Stimulated activated CD4-positive, alpha-beta T cell treated with anti-CD3 and anti-CD28 coated beads, Interleukin-1b, Interleukin-23, amount 100 ng/mL, for 48 hours (primary cell): ENCODE data around the gene PTDSS2.
"Not testable (repeated sequence)": the region's sequence is repeated elsewhere in the genome, so short reads cannot be mapped to it uniquely, and the experiment has no call there.

Experiments used
- DNase-seq: peaks from one replicate; pipeline ENCODE4 v3.0.0-alpha.2; 2020

Gene PTDSS2

DNA sequence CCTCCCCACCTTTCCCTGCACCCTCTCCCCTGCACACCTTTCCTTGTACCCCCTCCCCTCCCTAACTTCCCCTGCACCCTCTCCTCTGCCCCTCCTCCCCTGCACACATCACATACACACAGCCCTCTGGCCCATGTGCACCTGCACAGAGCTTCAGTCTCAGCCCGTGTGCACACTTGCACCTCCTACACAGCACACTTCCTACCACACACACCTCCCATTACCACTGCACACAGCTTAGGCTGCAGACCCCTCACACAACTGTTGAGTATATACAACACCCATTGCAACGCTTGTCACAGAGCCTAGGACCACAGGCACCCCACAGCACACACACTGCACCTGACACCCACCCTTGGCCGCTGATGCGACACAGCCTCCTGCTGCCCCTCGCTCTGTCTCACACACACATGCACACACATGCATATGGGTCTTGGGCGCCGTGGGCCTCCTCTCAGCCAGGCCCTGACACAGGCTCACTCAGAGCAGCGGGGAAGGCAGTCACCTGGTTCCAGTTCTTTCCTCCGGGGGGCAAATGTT lies 35.7 kb upstream of the PTDSS2 start:
- DNase-seq = no peak

DNA sequence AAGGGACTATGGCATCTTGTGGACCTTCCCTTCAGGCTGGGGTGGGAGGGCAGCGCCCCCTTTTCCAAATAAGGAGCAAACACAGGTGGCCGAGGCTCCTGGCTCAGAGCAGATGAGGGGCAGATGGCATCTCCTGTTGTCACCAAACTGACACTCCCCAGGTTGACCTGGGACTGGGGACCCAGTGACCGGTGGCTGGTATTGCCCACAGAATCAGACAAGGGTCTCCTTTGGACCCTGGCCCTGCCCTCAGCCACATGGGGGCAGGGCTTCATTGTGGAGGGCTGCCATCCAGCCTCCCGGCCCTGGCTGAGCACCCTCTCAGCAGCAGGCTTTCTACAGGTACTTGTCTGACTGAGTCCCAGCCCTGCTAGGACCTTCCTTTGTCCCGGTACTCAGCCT lies 34.4 kb upstream of the PTDSS2 start:
- no peak for DNase-seq

DNA sequence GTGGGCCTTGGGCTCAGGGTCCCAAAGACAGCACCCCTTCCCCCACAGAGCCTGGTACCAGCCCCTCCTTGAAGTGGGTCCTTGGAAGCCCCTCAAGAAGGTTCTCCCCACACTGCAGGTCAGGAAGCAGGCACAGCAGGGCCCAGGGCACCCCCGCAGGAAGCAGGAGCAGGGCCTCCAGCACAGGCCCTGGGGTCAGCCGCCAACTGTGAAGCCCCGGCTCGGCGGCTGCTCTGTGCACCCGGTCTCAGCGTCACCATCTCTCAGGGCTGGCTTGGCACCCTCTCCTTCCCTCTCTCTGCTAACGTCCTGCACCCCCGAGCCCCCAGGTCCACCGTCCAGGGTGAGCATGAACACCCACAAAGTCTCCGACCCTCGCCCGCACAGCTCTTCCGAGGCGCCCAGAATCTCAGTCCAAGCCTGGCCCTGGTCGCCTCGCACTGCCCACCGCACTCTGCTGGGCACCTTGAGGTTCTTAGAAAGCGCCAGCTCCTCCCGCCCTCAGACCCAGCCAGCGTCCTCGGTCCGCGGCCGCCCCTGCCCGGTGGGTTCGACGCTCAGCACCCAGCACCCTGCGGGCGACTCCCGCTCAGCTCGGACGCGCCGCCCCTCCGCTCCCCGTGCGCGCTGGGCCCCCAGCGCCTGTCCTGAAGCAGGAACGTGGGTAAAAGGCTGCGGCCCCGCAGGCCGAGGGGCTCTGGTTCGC lies 33.9 kb upstream of the PTDSS2 start:
- no peak for DNase-seq

- DNase-seq = no peak
Observed at GRCh38 chr11:416757-417621, 33.1 kb upstream of the PTDSS2 start.

DNA sequence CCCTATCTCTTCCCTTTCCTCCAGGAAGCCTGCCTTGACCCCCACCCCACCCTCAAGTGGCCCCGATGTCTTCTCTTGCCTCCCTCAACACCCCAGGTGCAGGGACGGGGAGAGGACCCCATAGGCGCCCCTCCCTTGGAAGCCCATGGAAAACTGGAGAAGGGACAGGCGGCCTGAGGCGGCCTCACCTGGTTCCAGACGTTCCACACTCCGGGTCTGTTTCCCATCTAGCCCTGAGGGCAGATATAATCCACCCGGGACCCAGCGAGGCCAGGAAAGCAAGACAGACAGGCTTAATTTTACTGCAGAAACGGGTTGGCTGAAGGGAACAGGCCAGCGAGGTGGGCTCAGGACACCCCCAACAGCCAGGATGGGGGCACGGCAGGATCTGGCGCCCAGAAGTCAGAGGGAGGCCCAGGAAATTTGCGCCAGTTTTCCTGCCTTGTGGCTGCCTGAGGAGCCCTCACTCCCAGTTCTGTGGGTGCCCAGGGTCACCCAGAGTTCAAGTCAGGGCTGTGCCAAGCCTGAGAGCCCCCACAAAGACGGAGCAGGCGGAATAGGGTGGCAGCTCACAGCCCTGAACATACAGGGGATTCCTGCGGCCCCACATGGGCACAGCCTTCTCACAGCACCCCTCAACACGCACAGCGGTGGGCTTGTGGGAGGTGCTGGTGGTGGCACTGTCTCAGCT lies 32.3 kb upstream of the PTDSS2 start:
- DNase-seq = no peak

GRCh38 chr11:418343-419247 lies 31.5 kb upstream of the PTDSS2 start:
- DNase-seq = no peak

DNA sequence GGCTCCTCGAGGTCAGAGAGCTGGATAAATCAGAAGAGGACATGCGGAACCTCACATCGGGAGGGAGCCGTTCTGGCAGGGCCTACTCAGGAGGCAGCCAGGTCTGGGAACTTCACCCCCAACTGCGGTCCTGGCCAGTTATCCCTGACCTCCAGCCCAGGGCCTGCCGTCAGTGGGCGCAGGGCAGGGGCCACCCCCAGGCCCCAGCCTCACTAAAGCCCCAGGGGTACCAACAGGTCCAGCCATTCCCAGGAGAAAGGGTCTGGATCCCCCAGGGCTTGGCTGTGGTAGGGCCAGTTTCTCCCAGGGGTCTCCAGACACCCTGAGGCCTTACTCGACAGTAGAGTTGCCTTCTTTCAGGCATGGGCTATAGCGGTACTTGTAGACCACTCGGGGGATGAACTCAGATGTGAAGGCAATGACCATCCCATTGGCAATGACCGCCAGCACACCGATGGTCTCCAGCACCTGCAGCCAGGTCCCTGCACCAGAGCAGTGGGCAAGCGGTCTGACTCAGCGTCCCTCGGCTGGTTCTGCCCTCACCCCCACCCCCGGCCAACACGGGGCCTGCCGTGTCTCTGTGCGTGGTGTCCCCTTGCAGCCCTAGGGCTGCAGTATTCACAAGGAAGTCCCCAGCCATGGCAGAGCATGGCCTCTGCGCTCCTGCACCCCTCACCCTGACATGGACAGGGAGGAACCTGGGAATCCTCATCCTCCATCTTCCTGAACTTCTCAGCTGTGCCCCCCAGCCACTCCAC lies 30.7 kb upstream of the PTDSS2 start:
- no peak for DNase-seq

- DNase-seq = no peak
Observed at GRCh38 chr11:420054-420910, 29.8 kb upstream of the PTDSS2 start.

GRCh38 chr11:420911-421321 lies 29.2 kb upstream of the PTDSS2 start:
- DNase-seq = no peak

- DNase-seq = no peak
Observed at GRCh38 chr11:422249-422656, 27.8 kb upstream of the PTDSS2 start.

DNA sequence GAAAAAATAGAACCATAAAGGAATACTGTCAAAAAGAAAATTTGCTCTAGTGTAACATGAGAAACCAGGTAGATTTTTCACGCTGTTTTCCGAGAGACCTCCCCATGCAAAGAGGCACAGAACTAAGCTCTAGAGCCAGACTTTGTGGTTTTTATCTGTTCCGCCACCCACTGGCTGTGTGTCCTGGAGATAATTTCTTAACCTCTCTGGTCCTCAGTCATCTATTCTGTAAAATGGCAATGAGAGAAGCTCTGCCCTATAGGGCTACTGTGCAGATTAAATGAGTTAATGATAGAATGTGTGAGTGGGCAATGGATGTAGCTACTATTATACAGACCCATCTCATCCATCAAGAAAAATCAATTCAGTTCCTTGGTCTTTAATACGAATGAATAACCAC lies 25.8 kb upstream of the PTDSS2 start:
- no peak for DNase-seq

DNA sequence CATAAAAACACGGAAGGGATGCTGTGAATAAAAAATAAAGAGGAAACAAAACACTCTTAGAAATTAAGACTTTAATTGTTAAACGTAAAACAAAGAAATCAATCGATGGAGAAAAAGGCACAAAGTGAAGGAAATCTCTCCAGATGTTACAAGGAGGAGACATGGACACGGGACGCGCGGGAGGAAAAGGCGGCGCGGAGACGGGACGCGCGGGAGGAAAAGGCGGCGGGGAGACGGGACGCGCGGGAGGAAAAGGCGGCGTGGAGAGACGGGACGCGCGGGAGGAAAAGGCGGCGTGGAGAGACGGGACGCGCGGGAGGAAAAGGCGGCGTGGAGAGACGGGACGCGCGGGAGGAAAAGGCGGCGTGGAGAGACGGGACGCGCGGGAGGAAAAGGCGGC lies 25.3 kb upstream of the PTDSS2 start:
- not testable (repeated sequence) for DNase-seq

DNA sequence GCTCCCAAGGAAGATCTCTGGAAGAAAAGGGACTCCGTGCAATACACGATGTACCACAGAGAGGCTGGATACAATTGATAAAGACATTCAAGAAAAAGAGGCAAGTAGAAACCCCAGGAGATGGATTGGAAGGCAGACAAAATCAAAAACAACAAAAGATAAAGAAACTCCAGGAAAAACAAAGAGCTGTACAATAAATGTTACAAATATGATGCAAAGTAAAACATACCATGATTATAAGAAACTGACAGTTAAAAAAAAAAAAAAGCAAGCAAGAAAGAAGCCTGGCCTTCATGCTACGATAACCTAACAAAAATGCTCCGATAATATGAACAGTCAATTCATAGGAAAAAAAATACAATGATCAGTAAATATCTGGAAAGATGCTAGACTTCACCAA lies 24.8 kb upstream of the PTDSS2 start:
- DNase-seq = no peak

- no peak for DNase-seq
Observed at GRCh38 chr11:426851-427250, 23.2 kb upstream of the PTDSS2 start.

- no peak for DNase-seq
Observed at GRCh38 chr11:428295-428694, 21.8 kb upstream of the PTDSS2 start.

DNA sequence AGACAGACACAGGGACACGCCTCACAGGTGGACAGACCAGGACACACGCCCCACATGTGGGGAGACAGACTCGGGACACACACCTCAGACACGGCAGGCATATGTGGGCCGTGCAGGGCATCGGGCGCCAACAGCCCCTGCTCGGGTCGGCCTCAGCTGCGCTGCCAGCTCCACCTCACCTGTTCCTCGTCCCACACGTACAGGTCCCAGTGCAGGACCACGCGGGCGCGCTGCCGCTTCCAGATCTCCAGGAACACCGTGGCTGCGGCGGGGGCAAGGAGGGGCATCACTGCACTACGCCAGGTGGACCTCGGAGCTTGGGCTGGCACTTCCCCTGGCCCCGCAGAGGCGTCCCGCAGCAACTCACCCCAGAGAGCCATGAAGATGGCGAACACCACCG lies 20.7 kb upstream of the PTDSS2 start:
- DNase-seq = no peak

DNA sequence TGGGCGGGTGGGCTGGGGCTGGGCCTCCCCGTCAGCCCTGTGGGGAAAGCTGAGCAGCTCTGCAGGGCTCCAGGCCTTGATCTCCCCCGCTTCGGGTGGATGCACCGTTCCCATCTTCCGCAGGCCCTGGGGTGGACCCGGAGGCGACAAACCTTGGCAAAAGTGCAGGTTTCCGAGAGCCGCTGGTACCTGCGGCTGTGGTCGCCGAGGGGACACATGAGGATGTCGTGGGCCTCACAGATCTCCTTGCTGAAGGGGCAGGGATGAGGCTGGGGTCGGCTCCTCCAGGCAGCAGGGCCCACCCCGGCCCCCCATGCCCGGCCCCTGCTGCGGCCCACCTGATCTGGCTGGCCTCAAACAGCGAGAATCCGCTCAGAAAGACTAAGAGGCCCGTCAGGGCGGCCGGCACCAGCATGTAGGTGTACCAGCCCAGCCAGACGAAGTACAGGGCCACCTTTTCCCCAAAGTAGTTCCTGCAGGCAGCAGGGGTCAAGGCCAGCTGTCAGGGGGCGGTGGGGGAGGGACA lies 20.1 kb upstream of the PTDSS2 start:
- DNase-seq = no peak

GRCh38 chr11:431921-432320 lies 18.2 kb upstream of the PTDSS2 start:
- no peak for DNase-seq

GRCh38 chr11:432501-433100 lies 17.5 kb upstream of the PTDSS2 start:
- no peak for DNase-seq

DNA sequence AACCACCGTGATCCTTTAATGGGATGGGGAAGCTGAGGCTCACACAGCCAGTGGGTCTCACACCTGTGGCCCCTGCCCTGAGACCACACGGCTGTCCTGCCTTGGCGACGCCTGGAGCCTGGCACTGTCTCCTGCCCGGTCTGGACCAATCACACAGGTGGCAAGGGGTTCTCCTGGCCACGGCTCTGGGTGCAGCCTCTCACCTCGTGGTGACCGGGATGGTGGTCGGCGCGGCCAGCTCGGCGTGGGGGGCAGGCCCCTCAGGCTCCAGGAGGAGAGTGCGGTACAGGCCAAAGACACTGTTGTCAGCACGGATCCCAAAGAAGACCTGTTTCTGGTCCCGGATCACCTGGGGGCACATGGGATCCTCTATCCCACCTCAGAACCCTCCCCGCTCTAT lies 17.0 kb upstream of the PTDSS2 start:
- no peak for DNase-seq
